HepG2 (cell line): Measurements from ENCODE around the gene MARK4. TPM values are rescaled to one million over a fixed set of nuclear protein-coding genes. Genes with fewer than 3 reads are reported as not detected.

Source experiments
- ATAC-seq: fragments of 200-7000 bp; cut with Tn5 transposase; 3 replicates; pipeline ENCODE4 v1.9.1; 2020; ENCODE audit warnings: mild to moderate bottlenecking, moderate library complexity
- BruUV-seq: library from RNA; stranded (reverse); fragments of 400-500 nt; replicated peaks from 2 replicates; lab custom pipeline; 2021; lab: Mats Ljungman, UMichigan
- CTCF ChIA-PET: fragments of 300-600 bp; formaldehyde crosslinking; extraction: SDS; loops from one replicate; lab custom pipeline; 2021; ENCODE audit warnings: low total read pairs, inconsistent platforms, low intra/inter-chr PET ratio; lab: Yijun Ruan, JAX
- POLR2A ChIA-PET: fragments of 350-600 bp; sonication (Branson Sonifier 250); formaldehyde crosslinking; loops from one replicate; lab custom pipeline; 2020; ENCODE audit warnings: antibody characterized with exemption, inconsistent platforms; lab: Yijun Ruan, JAX
- DNase-seq: peaks from one replicate; pipeline ENCODE4 v3.0.0-alpha.2; 2015; ENCODE audit warnings: low spot score
- FAIRE-seq: peaks from 3 replicates; lab custom pipeline; 2011; peaks lifted over from hg19 to GRCh38; lab: Jason Lieb, UNC
- H2AFZ ChIP-seq: one replicate; pipeline ENCODE4 v1.6.1; 2011; ENCODE audit warnings: low read length, inconsistent platforms
- H3K27ac ChIP-seq: fragments of 300-600 bp; 3 replicates; pipeline ENCODE4 v1.8.0; 2011; ENCODE audit warnings: mixed run types, mild to moderate bottlenecking, mixed read lengths, low read length, inconsistent platforms; ENCODE audit not compliant: insufficient read depth; ENCODE audit errors: extremely low read length
- H3K27me3 ChIP-seq, 2 experiments: fragments of 200-600 bp in 1 of 2; 2 replicates in 1 of 2; 3 replicates in 1 of 2; pipeline versions ENCODE4 v1.6.0 to v1.8.0; 2011; ENCODE audit warnings: low read length in 2 of 2, mild to moderate bottlenecking in 2 of 2, moderate library complexity in 2 of 2, inconsistent platforms in 1 of 2; ENCODE audit not compliant: insufficient read depth in 2 of 2, control insufficient read depth in 1 of 2
- H3K36me3 ChIP-seq, 2 experiments: fragments of 200-600 bp in 1 of 2; replicated peaks in 1 of 2; 2 replicates in 1 of 2; 3 replicates in 1 of 2; pipeline versions ENCODE4 v1.5.1 to v1.8.0; 2011; ENCODE audit warnings: low read length in 2 of 2, inconsistent platforms in 1 of 2; ENCODE audit not compliant: insufficient read depth in 2 of 2, control insufficient read depth in 1 of 2
- H3K4me1 ChIP-seq: 2 replicates; pipeline ENCODE4 v1.5.1; 2012; ENCODE audit warnings: low read length, inconsistent platforms; ENCODE audit not compliant: insufficient read depth
- H3K4me2 ChIP-seq: 2 replicates; pipeline ENCODE4 v1.6.0; 2011; ENCODE audit warnings: low read depth, low read length, inconsistent platforms
- H3K4me3 ChIP-seq, 3 experiments: fragments of 200-600 bp in 1 of 3; sonication (generic), shearing (Covaris generic) in 1 of 3; replicated peaks in 1 of 3; 2 replicates each; pipeline ENCODE4 v1.5.1; 2011 to 2016; ENCODE audit warnings: low read length in 3 of 3, inconsistent platforms in 2 of 3, low read depth in 2 of 3, mild to moderate bottlenecking in 2 of 3, control low read depth in 1 of 3, mixed read lengths in 1 of 3; ENCODE audit not compliant: insufficient read depth in 1 of 3
- H3K79me2 ChIP-seq: one replicate; pipeline ENCODE4 v1.6.1; 2011; ENCODE audit warnings: low read length, inconsistent platforms; ENCODE audit not compliant: insufficient read depth
- H3K9ac ChIP-seq: 2 replicates; pipeline ENCODE4 v1.6.0; 2011; ENCODE audit warnings: mild to moderate bottlenecking, low read depth, low read length, inconsistent platforms; ENCODE audit not compliant: insufficient read depth
- H3K9me3 ChIP-seq: 2 replicates; pipeline ENCODE4 v1.5.1; 2012; ENCODE audit warnings: mild to moderate bottlenecking, low read length
- H4K20me1 ChIP-seq: 2 replicates; pipeline ENCODE4 v1.6.0; 2011; ENCODE audit warnings: inconsistent platforms, mild to moderate bottlenecking, low read length, moderate library complexity; ENCODE audit not compliant: insufficient read depth
- CREM ChIP-seq, 2 experiments: sonication (generic) in 1 of 2; formaldehyde crosslinking in 1 of 2; IDR thresholded peaks; 2 replicates each; pipeline versions ENCODE4 v1.4.0 to v1.6.1; 2016 to 2020; ENCODE audit warnings: antibody characterized with exemption in 1 of 2, mild to moderate bottlenecking in 1 of 2, missing genetic modification reagents in 1 of 2
- ELF3 ChIP-seq: IDR thresholded peaks from 2 replicates; pipeline ENCODE4 v1.6.1; 2016; ENCODE audit warnings: missing genetic modification reagents, missing compliant biosample characterization
- FOXC1 ChIP-seq: sonication (generic); formaldehyde crosslinking; IDR thresholded peaks from 2 replicates; pipeline ENCODE4 v1.8.0; 2022; ENCODE audit warnings: mild to moderate bottlenecking, missing genetic modification reagents, borderline replicate concordance
- HDAC2 ChIP-seq: sonication (generic); formaldehyde crosslinking; IDR thresholded peaks from 2 replicates; pipeline ENCODE4 v1.4.0; 2020; ENCODE audit warnings: missing genetic modification reagents
- HIC2 ChIP-seq: sonication (generic); formaldehyde crosslinking; IDR thresholded peaks from 2 replicates; pipeline ENCODE4 v1.9.0; 2022; ENCODE audit warnings: low read depth, missing genetic modification reagents
- HNRNPK ChIP-seq: fragments of 200-400 bp; formaldehyde crosslinking; IDR thresholded peaks from 2 replicates; pipeline ENCODE4 v1.6.1; 2018; ENCODE audit warnings: low read length, low read depth, moderate library complexity, mild to moderate bottlenecking; ENCODE audit not compliant: poor library complexity, severe bottlenecking
- KAT8 ChIP-seq: IDR thresholded peaks from 2 replicates; pipeline ENCODE4 v1.6.1; 2016; ENCODE audit warnings: missing genetic modification reagents, missing compliant biosample characterization
- MTERF4 ChIP-seq: sonication (generic); formaldehyde crosslinking; IDR thresholded peaks from 2 replicates; pipeline ENCODE4 v1.8.0; 2023; ENCODE audit warnings: mild to moderate bottlenecking, missing genetic modification reagents
- NFAT5 ChIP-seq: sonication (generic); formaldehyde crosslinking; IDR thresholded peaks from 2 replicates; pipeline ENCODE4 v1.4.0; 2020; ENCODE audit warnings: missing genetic modification reagents
- POGK ChIP-seq: sonication (generic); formaldehyde crosslinking; conservative IDR thresholded peaks from 2 replicates; pipeline ENCODE4 v1.8.0; 2022; ENCODE audit warnings: mild to moderate bottlenecking, moderate library complexity, missing genetic modification reagents
- ZNF280B ChIP-seq: sonication (generic); formaldehyde crosslinking; IDR thresholded peaks from 2 replicates; pipeline ENCODE4 v1.5.0; 2020; ENCODE audit warnings: missing genetic modification reagents, mild to moderate bottlenecking, borderline replicate concordance
- ZNF557 ChIP-seq: sonication (generic); formaldehyde crosslinking; IDR thresholded peaks from 2 replicates; pipeline ENCODE4 v1.4.0; 2020; ENCODE audit warnings: missing genetic modification reagents
- WGBS: methylation state at CpG from one replicate; pipeline ENCODE4 v1.1.6; 2017; ENCODE audit warnings: low lambda C conversion rate; 5-methylcytosine and 5-hydroxymethylcytosine counted together
- in situ Hi-C: cut with HindIII; loops from 2 replicates; pipeline ENCODE4 v1.10.0; 2017; ENCODE audit warnings: low pct_unique_long_range_greater_than_20kb; ENCODE audit not compliant: extremely low pct_ligation_motif_present
- intact Hi-C: fragments of 100-400 bp; cut with micrococcal nuclease; formaldehyde crosslinking; loops from one replicate; pipeline ENCODE4 v1.10.0; 2022; ENCODE audit not compliant: unreplicated experiment
- polyA plus RNA-seq, 8 experiments: library from polyadenylated mRNA; depleted of rRNA in 3 of 8; stranded (reverse) in 7 of 8; unstranded in 1 of 8; fragments of >200 nt; fragmentation: Illumina TruSeq in 4 of 8; extraction: Trizol in 4 of 8; gene quantifications; 2 replicates each; pipeline versions ENCODE4 v1.2.1 to v1.2.3, GENCODE V29; 2011 to 2016; ENCODE audit warnings: low read depth in 4 of 8, missing spikeins in 1 of 8, mixed read lengths in 1 of 8; ENCODE audit not compliant: insufficient read depth in 1 of 8
- total RNA-seq, 5 experiments: library from RNA; depleted of rRNA; stranded (reverse); fragments of >200 nt; fragmentation: Illumina TruSeq; extraction: Trizol; gene quantifications; 2 replicates each; pipeline ENCODE4 v1.2.3, GENCODE V29; 2016; ENCODE audit warnings: low read depth in 1 of 5

MARK4 gene
- total and polyA plus RNA-seq, 2 of the 13 experiments (the other 11 are each of a cell fraction or from before 2014, with no cell fraction given), result 7.0 to 12.2 TPM

- POLR2A ChIA-PET, result no interaction called here
- intact Hi-C loops, result no loop called here
- TF ChIP-seq KAT8 (CRISPR knock-in tag), result no peak
- no peak for TF ChIP-seq MTERF4 (CRISPR knock-in tag)
- no peak for TF ChIP-seq HDAC2 (CRISPR knock-in tag)
- no peak for TF ChIP-seq ELF3 (CRISPR knock-in tag)
- TF ChIP-seq HIC2 (CRISPR knock-in tag), result no peak
- TF ChIP-seq ZNF557 (CRISPR knock-in tag), result no peak
- TF ChIP-seq HNRNPK, result no peak
- no peak for TF ChIP-seq ZNF280B (CRISPR knock-in tag)
- TF ChIP-seq FOXC1 (CRISPR knock-in tag), result no peak
- no peak for TF ChIP-seq CREM (IDR thresholded peaks at IDR 0.05)
- no peak for TF ChIP-seq CREM (CRISPR knock-in tag; IDR thresholded peaks at IDR 0.05)
- TF ChIP-seq POGK (CRISPR knock-in tag), result no peak
- no peak for TF ChIP-seq NFAT5 (CRISPR knock-in tag)
Measured at GRCh38 chr19:45205810-45206209, 45.3 kb upstream of the MARK4 start.

More at GRCh38 chr19:45205810-45206209, 45.3 kb upstream of the MARK4 start:
- ATAC-seq (no peak), DNase-seq (no peak), FAIRE-seq (no peak)
- BruUV-seq, result no TSS peak
- Histone ChIP-seq H3K36me3 (no peaks in the 10 kb centered on the region), H4K20me1 (no peaks in the 10 kb centered on the region), H3K79me2 (no peaks in the 10 kb centered on the region), H3K4me2 (no peak overlapping the region), H3K4me1 (peaks cover 9% of the 10 kb centered on the region; the same call in 1 of the 2 replicates), H3K9me3 (no peaks in the 10 kb centered on the region), H2AFZ (no peak overlapping the region), H3K27ac (no peak overlapping the region), H3K9ac (no peak overlapping the region), H3K27me3 (no peaks in the 10 kb centered on the region; a peak in 1 of 5 replicates), H3K4me3 (no peak overlapping the region)
- 29% methylated on average over 12 of the region's 12 CpGs for WGBS
- in situ Hi-C loops, result loop anchor here (10.0 kb wide), 1 partner anchor 139 kb away; the partner anchor contains the start of gene KLC3
- CTCF ChIA-PET, result interaction anchor here (0.7 kb wide), 1 partner anchor 133 kb away, joined by 4 read pairs; no protein-coding TSS in a partner anchor
